Erythroblast (primary cell): ENCODE measurements around the gene DCUN1D3.

Experiments used
- GATA1 ChIP-seq: IDR thresholded peaks from 2 replicates; pipeline ENCODE4 v1.6.1; 2011; ENCODE audit warnings: low read depth, mild to moderate bottlenecking, control low read depth, low read length, moderate library complexity
- POLR2A ChIP-seq: IDR thresholded peaks from 2 replicates; pipeline ENCODE4 v1.6.1; 2011; ENCODE audit warnings: mild to moderate bottlenecking, low read length

GRCh38 chr16:20886320-20886719 is 13.8 kb downstream of the DCUN1D3 start:
- TF ChIP-seq POLR2A (no peak), GATA1 (no peak)
